GM12865 (cell line): Measurements from ENCODE around the gene THSD4.
"Not testable (repeated sequence)": the region's sequence is repeated elsewhere in the genome, so short reads cannot be mapped to it uniquely, and the experiment has no call there.

Source experiments
- DNase-seq: peaks from one replicate; pipeline ENCODE4 v3.0.0; 2010; ENCODE audit warnings: low read depth
- H3K4me3 ChIP-seq: 2 replicates; pipeline ENCODE4 v1.5.1; 2011; ENCODE audit warnings: mild to moderate bottlenecking, low read depth, low read length, control low read depth
- CTCF ChIP-seq: IDR thresholded peaks from 2 replicates; pipeline ENCODE4 v1.5.1; 2011; ENCODE audit warnings: low read length, control low read depth, low read depth, inconsistent platforms; ENCODE audit not compliant: insufficient read depth; ENCODE audit errors: missing control alignments

Gene THSD4

GRCh38 chr15:71359246-71359645 is 244.0 kb downstream of the THSD4 start:
- no peak overlapping the region for H3K4me3 ChIP-seq
- no peak for TF ChIP-seq CTCF
- DNase-seq, result no peak

DNA sequence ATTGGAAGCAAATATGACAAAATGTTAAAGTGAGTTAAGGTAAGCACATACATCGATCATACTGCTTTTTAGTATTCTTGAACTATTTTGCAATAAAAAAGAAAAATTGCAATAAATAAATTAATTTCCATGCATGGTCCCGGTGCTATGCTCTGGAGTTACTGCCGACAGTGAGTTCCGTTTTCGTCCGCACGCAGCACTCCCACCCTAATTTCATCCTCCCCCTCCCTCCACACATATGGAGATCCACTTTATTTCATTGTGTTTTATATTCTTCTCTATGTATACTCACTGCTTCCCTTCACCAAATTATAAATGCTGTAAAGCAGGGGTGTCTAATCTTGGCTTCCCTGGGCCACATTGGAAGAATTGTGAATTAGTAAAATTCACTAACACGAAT is 247.3 kb downstream of the THSD4 start:
- no peak for DNase-seq
- no peak overlapping the region for H3K4me3 ChIP-seq
- no peak for TF ChIP-seq CTCF

DNA sequence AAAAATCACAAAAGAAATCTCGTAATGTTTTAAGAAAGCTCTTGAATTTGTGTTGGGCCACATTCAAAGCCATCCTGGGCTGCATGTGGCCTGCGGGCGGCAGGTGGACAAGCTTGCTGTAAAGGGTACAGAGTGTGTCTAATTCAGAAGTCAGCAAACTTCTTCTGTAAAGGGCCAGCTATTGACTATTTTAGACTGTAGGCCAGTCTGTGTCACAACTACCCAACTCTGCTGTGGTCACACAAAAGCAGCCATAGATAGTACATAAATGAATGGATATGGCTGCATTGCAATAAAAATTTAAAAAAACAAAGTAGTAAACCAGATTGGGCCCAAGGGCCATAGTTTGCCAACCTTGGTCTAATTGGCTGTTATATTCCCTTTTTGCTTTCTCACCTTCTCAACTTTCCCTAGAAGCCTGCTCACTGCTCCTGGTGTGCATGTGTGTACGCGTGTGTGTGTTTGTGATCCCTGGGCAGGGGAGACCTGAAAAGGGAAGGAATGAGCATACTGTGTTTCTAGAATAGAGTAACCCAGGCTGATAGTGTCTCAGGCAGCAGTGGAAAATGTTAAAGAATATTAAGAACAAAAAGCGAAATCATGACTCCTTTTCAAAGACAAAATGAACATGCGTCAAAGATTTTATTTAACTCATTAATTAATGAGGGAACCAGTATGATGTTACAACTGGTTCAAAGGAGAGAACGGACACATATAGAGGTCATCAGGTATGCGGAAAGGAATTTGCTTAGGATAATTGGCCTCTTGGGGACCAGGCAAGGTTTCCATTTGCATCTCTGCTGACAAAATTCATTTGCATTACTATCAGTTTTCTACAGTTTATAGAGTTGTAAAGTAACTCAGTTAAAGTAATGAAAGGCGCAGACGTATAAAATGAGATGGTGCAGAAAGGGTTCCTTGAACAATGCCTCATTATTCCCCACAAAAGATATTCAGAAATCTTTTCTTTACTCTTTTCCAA is 248.0 kb downstream of the THSD4 start:
- no peak overlapping the region for H3K4me3 ChIP-seq
- DNase-seq, result no peak
- TF ChIP-seq CTCF, result no peak

GRCh38 chr15:71364117-71364584 is 248.9 kb downstream of the THSD4 start:
- no peak for DNase-seq
- TF ChIP-seq CTCF, result no peak
- H3K4me3 ChIP-seq, result no peak overlapping the region

- DNase-seq, result no peak
- TF ChIP-seq CTCF, result no peak
- no peak overlapping the region for H3K4me3 ChIP-seq
Observed at GRCh38 chr15:71366522-71366921, 251.3 kb downstream of the THSD4 start.

GRCh38 chr15:71366926-71367325 is 251.7 kb downstream of the THSD4 start:
- DNase-seq, result no peak
- no peak overlapping the region for H3K4me3 ChIP-seq
- no peak for TF ChIP-seq CTCF

DNA sequence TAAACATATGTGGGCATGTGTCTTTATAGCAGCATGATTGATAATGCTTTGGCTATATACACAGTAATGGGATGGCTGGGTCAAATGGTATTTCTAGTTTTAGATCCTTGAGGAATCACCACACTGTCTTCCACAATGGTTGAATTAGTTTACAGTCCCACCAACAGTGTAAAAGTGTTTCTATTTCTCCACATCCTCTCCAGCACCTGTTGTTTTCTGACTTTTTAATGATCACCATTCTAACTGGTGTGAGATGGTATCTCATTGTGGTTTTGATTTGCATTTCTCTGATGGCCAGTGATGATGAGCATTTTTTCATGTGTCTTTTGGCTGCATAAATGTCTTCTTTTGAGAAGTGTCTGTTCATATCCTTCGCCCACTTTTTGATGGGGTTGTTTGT is 252.5 kb downstream of the THSD4 start:
- not testable (repeated sequence) for DNase-seq, H3K4me3 ChIP-seq

- not testable (repeated sequence) for DNase-seq, H3K4me3 ChIP-seq
Observed at GRCh38 chr15:71372769-71373168, 257.5 kb downstream of the THSD4 start.
